Fibroblast of lung (primary cell): Measurements from ENCODE around the gene BBS9. TPM values are rescaled to one million over a fixed set of nuclear protein-coding genes. Genes with fewer than 3 reads are reported as not detected.

Experiments
- DNase-seq, 2 donors: peaks; one replicate each; pipeline versions ENCODE4 v3.0.0 to v3.0.0-alpha.2; 2010; ENCODE audit warnings: low read depth in 2 of 2
- H2AFZ ChIP-seq: 2 replicates; pipeline ENCODE4 v1.5.1; 2012; ENCODE audit warnings: low read length, control low read depth, inconsistent platforms
- H3K27ac ChIP-seq: 2 replicates; pipeline ENCODE4 v1.5.1; 2011; ENCODE audit warnings: low read length, control low read depth; ENCODE audit not compliant: insufficient read depth
- H3K27me3 ChIP-seq: 2 replicates; pipeline ENCODE4 v1.5.1; 2011; ENCODE audit warnings: mild to moderate bottlenecking, low read length; ENCODE audit not compliant: control insufficient read depth, insufficient read depth
- H3K36me3 ChIP-seq: 2 replicates; pipeline ENCODE4 v1.5.1; 2011; ENCODE audit warnings: low read length; ENCODE audit not compliant: control insufficient read depth, insufficient read depth
- H3K4me1 ChIP-seq: 2 replicates; pipeline ENCODE4 v1.5.1; 2011; ENCODE audit warnings: low read length; ENCODE audit not compliant: control insufficient read depth, insufficient read depth; ENCODE audit errors: extremely low read depth
- H3K4me2 ChIP-seq: 2 replicates; pipeline ENCODE4 v1.5.1; 2011; ENCODE audit warnings: low read length, control low read depth; ENCODE audit not compliant: insufficient read depth; ENCODE audit errors: extremely low read depth
- H3K4me3 ChIP-seq, 4 experiments: fragments of 200-600 bp in 1 of 4; sonication (generic) in 1 of 4; replicated peaks in 1 of 4; 2 replicates each; pipeline ENCODE4 v1.5.1; 2011 to 2016; ENCODE audit warnings: low read length in 4 of 4, low read depth in 3 of 4, mild to moderate bottlenecking in 3 of 4, control low read depth in 2 of 4, inconsistent platforms in 1 of 4, mixed read lengths in 1 of 4; ENCODE audit not compliant: insufficient read depth in 1 of 4; ENCODE audit errors: control extremely low read depth in 1 of 4
- H3K79me2 ChIP-seq: 2 replicates; pipeline ENCODE4 v1.5.1; 2012; ENCODE audit warnings: mild to moderate bottlenecking, low read length, inconsistent platforms; ENCODE audit not compliant: control insufficient read depth, insufficient read depth
- H3K9ac ChIP-seq: 2 replicates; pipeline ENCODE4 v1.5.1; 2011; ENCODE audit warnings: mild to moderate bottlenecking, low read length, control low read depth; ENCODE audit not compliant: insufficient read depth
- H3K9me3 ChIP-seq: 2 replicates; pipeline ENCODE4 v1.5.1; 2012; ENCODE audit warnings: low read depth, low read length; ENCODE audit not compliant: control insufficient read depth, insufficient read depth
- H4K20me1 ChIP-seq: 2 replicates; pipeline ENCODE4 v1.5.1; 2011; ENCODE audit warnings: low read length; ENCODE audit not compliant: control insufficient read depth, insufficient read depth; ENCODE audit errors: extremely low read depth
- CTCF ChIP-seq, 2 donors: IDR thresholded peaks in 1 of 2; conservative IDR thresholded peaks in 1 of 2; 1 replicate in 1 of 2; 2 replicates in 1 of 2; pipeline ENCODE4 v1.5.1; 2011 to 2012; ENCODE audit warnings: low read length in 2 of 2, control low read depth in 1 of 2, inconsistent platforms in 1 of 2, low read depth in 1 of 2, mild to moderate bottlenecking in 1 of 2
- EZH2 ChIP-seq: IDR thresholded peaks from 2 replicates; pipeline ENCODE4 v1.5.1; 2012; ENCODE audit warnings: low read length, control low read depth, mild to moderate bottlenecking; ENCODE audit errors: missing control alignments
- polyA plus RNA-seq, 2 donors: library from polyadenylated mRNA; depleted of rRNA in 1 of 2; stranded (reverse) in 1 of 2; unstranded in 1 of 2; fragments of >200 nt; gene quantifications; 2 replicates each; pipeline ENCODE4 v1.2.1, GENCODE V29; 2011 to 2012; ENCODE audit warnings: missing spikeins in 1 of 2
- total RNA-seq: library from RNA; depleted of rRNA; stranded (reverse); fragments of >200 nt; gene quantifications from 2 replicates; pipeline ENCODE4 v1.2.1, GENCODE V29; 2014

The BBS9 gene
- total and polyA plus RNA-seq, 2 donors (not counting 1 experiment from before 2014, with no cell fraction given), result 19.1 to 26.9 TPM

GRCh38 chr7:33503014-33503413 is 373.6 kb downstream of the BBS9 start:
- Histone ChIP-seq H2AFZ (no peak overlapping the region), H3K9ac (no peak overlapping the region), H3K27me3 (no peaks in the 10 kb centered on the region), H3K79me2 (no peaks in the 10 kb centered on the region), H3K9me3 (no peaks in the 10 kb centered on the region), H3K4me3 (no peak overlapping the region), H3K4me2 (no peak overlapping the region), H3K27ac (no peak overlapping the region), H3K4me1 (no peaks in the 10 kb centered on the region), H4K20me1 (no peaks in the 10 kb centered on the region), H3K36me3 (no peaks in the 10 kb centered on the region)
- no peak for TF ChIP-seq EZH2
- TF ChIP-seq CTCF (conservative IDR thresholded peaks at IDR 0.05 in 1 of 2, IDR thresholded peaks at IDR 0.05 in 1 of 2; ENCODE audit: low read depth in 1 of 2, low read length in 2 of 2), result no peak
- DNase-seq, result no peak

GRCh38 chr7:33503736-33504135 is 374.4 kb downstream of the BBS9 start:
- TF ChIP-seq CTCF (conservative IDR thresholded peaks at IDR 0.05 in 1 of 2, IDR thresholded peaks at IDR 0.05 in 1 of 2; ENCODE audit: low read depth in 1 of 2, low read length in 2 of 2), result no peak
- no peak for TF ChIP-seq EZH2
- H3K4me3 ChIP-seq, result no peak overlapping the region
- no peaks in the 10 kb centered on the region for H3K9me3 ChIP-seq
- no peak overlapping the region for H2AFZ ChIP-seq
- no peak for DNase-seq
- H3K79me2 ChIP-seq, result no peaks in the 10 kb centered on the region
- H3K9ac ChIP-seq, result no peak overlapping the region
- no peak overlapping the region for H3K4me2 ChIP-seq
- no peaks in the 10 kb centered on the region for H3K36me3 ChIP-seq
- H4K20me1 ChIP-seq, result no peaks in the 10 kb centered on the region
- H3K4me1 ChIP-seq, result no peaks in the 10 kb centered on the region
- no peaks in the 10 kb centered on the region for H3K27me3 ChIP-seq
- H3K27ac ChIP-seq, result no peak overlapping the region

GRCh38 chr7:33504266-33504665 is 374.9 kb downstream of the BBS9 start:
- TF ChIP-seq EZH2 (no peak), CTCF (conservative IDR thresholded peaks at IDR 0.05 in 1 of 2, IDR thresholded peaks at IDR 0.05 in 1 of 2; ENCODE audit: low read depth in 1 of 2, low read length in 2 of 2) (no peak)
- Histone ChIP-seq H3K36me3 (no peaks in the 10 kb centered on the region), H3K4me3 (no peak overlapping the region), H3K9me3 (no peaks in the 10 kb centered on the region), H3K79me2 (no peaks in the 10 kb centered on the region), H3K9ac (no peak overlapping the region), H3K4me2 (no peak overlapping the region), H3K4me1 (no peaks in the 10 kb centered on the region), H4K20me1 (no peaks in the 10 kb centered on the region), H3K27me3 (no peaks in the 10 kb centered on the region), H3K27ac (no peak overlapping the region), H2AFZ (no peak overlapping the region)
- no peak for DNase-seq
